Measurements from ENCODE around the gene PAIP2B.

Gene PAIP2B

DNA sequence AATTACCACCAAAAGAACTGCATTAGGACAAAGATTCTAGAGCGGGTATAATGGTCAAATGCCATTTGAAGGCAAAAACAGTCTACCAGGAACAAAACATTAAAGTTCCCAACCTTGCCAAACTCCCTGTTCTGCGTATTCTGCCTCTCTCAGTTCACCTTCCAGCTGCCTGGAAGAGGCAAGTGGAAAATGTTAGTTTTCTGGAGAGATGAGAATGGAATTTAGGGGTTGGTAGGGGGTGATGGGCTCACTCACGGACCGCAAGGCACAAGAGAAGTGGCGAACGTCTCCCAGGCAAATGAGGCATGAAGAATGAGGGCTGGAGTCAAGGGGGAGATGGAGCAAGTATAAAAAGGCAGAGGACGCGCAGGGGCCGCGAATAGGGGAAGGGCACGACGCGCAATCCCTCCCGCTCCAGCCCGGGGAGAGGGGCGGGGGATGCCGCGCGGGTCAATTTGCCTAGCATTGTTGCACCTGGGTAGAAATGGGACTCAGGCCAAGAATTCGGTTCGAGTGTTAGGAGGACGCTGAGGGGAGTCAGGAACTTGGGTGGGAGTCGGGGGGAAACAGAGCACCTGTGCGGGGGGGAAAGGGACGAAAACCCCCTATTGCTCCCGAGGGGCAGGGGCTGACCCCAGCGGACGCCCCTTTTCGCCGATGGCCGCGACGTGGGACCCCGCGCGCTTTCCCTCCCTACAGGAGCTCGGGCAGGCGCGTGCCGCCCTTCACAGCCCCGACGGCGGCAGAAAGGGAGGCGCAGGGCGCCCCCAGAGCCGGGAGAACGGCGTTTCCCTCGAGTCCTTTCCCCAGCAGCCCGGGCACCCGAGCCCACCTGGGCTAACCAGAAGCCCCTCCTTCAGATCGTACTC lies 573 bp downstream of the PAIP2B start:
- peak overlapping the region; percentile 95 for H3K4me3 ChIP-seq (IDR thresholded peaks at IDR 0.05; ENCODE audit: insufficient read depth, low read depth, low read length)
- H3K4me1 ChIP-seq (ENCODE audit: low read depth, poor library complexity, severe bottlenecking) = peaks cover 15% of the 10 kb centered on the region
- peak overlapping the region; percentile 45; the same call in 1 of the 2 replicates for H3K9ac ChIP-seq
- peak overlapping the region; percentile 90 for H2AFZ ChIP-seq (ENCODE audit: low read depth)
- no peaks in the 10 kb centered on the region for H3K36me3 ChIP-seq (ENCODE audit: insufficient read depth)
- peak overlapping the region; percentile 99 for H3K4me2 ChIP-seq
- no peaks in the 10 kb centered on the region for H3K79me2 ChIP-seq (ENCODE audit: insufficient read depth, low read depth)
- H4K20me1 ChIP-seq (ENCODE audit: insufficient read depth) = no peaks in the 10 kb centered on the region
- no peak overlapping the region; the same call in 1 of the 2 replicates for H3K27ac ChIP-seq
- H3K27me3 ChIP-seq (ENCODE audit: insufficient read depth, low read depth) = no peaks in the 10 kb centered on the region
- TF ChIP-seq, protein P1, sequence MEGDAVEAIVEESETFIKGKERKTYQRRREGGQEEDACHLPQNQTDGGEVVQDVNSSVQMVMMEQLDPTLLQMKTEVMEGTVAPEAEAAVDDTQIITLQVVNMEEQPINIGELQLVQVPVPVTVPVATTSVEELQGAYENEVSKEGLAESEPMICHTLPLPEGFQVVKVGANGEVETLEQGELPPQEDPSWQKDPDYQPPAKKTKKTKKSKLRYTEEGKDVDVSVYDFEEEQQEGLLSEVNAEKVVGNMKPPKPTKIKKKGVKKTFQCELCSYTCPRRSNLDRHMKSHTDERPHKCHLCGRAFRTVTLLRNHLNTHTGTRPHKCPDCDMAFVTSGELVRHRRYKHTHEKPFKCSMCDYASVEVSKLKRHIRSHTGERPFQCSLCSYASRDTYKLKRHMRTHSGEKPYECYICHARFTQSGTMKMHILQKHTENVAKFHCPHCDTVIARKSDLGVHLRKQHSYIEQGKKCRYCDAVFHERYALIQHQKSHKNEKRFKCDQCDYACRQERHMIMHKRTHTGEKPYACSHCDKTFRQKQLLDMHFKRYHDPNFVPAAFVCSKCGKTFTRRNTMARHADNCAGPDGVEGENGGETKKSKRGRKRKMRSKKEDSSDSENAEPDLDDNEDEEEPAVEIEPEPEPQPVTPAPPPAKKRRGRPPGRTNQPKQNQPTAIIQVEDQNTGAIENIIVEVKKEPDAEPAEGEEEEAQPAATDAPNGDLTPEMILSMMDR (conservative IDR thresholded peaks at IDR 0.05; ENCODE audit: low read depth, low read length) = 0 out of 2 replicates have a peak, but pooled peaks have one; percentile 28

DNA sequence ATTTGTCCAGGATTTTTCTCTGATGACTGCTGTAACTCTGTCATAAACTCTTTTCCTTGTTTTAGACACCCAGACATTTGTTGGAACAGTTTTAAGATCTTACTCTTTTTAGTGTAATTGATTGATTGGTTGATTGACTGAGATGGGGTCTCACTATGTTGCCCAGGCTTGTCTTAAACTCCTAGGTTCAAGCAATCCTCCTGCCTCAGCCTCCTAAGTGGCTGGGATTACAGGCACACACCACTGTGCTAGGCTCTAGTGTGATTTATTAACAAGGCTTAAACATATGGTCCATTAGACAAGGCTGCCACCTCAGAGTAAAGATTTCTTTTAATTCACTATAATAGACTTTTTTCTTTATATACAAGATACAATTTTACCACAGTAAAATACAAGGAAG lies 2.0 kb downstream of the PAIP2B start:
- Histone ChIP-seq H2AFZ (ENCODE audit: low read depth) (no peak overlapping the region), H3K4me1 (ENCODE audit: low read depth, poor library complexity, severe bottlenecking) (peaks cover 15% of the 10 kb centered on the region), H3K4me2 (no peak overlapping the region), H3K4me3 (IDR thresholded peaks at IDR 0.05; ENCODE audit: insufficient read depth, low read depth, low read length) (no peak overlapping the region), H3K27ac (no peak overlapping the region), H3K27me3 (ENCODE audit: insufficient read depth, low read depth) (no peaks in the 10 kb centered on the region), H4K20me1 (ENCODE audit: insufficient read depth) (no peaks in the 10 kb centered on the region), H3K79me2 (ENCODE audit: insufficient read depth, low read depth) (no peaks in the 10 kb centered on the region), H3K9ac (no peak overlapping the region), H3K36me3 (ENCODE audit: insufficient read depth) (no peaks in the 10 kb centered on the region)
- TF ChIP-seq, protein P1 (conservative IDR thresholded peaks at IDR 0.05; ENCODE audit: low read depth, low read length) = no peak

DNA sequence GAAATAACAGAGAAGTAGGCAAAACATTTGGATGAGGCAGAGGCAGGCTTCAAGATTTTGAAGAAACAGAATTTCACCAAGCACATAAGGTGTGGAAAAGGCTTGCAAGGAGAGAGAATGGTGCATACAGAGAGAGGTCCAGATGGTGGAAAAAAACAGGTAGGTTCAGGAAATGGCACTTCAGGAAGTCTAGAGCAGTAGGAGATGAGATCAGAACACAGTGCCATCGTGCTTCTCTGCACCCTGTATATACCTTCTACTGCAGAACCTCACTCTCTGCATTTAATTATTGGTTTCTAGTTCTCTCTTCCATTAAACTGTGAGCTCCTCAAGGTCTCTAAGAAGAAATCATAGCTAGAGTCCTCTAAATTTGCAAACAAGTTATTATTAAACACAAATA lies 2.4 kb downstream of the PAIP2B start:
- H3K27me3 ChIP-seq (ENCODE audit: insufficient read depth, low read depth) = no peaks in the 10 kb centered on the region
- H3K4me3 ChIP-seq (IDR thresholded peaks at IDR 0.05; ENCODE audit: insufficient read depth, low read depth, low read length) = no peak overlapping the region
- H2AFZ ChIP-seq (ENCODE audit: low read depth) = no peak overlapping the region
- no peaks in the 10 kb centered on the region for H3K36me3 ChIP-seq (ENCODE audit: insufficient read depth)
- H3K4me2 ChIP-seq = no peak overlapping the region
- H4K20me1 ChIP-seq (ENCODE audit: insufficient read depth) = no peaks in the 10 kb centered on the region
- H3K4me1 ChIP-seq (ENCODE audit: low read depth, poor library complexity, severe bottlenecking) = peaks cover 15% of the 10 kb centered on the region
- no peak overlapping the region for H3K27ac ChIP-seq
- TF ChIP-seq, protein P1 (conservative IDR thresholded peaks at IDR 0.05; ENCODE audit: low read depth, low read length) = no peak
- no peak overlapping the region for H3K9ac ChIP-seq
- no peaks in the 10 kb centered on the region for H3K79me2 ChIP-seq (ENCODE audit: insufficient read depth, low read depth)

DNA sequence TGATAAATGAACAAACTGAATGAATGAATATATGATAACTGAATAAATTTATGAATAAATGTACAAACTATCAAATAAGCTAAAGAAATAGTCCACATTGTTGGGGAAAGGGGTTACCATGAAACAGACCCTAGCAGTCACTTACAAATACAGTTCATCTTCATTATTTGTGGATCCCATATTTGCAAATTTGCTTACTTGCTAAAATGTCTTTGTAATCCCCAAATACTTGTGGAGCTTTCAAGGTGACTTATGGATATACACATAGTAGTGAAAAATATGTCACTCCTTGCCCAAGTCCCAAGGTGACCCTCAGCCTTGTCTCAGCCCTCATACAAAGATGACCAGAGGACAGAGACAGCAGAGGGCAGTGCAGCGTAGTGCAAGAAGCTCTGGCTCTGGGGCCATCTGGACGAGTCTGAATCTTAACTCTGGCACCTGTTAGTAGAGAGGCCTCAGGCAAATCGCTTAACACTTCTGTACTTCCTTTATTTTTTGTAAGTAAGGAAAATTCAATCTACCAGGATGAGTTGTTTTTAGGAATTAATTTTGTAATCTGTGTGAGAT lies 3.1 kb downstream of the PAIP2B start:
- Histone ChIP-seq H3K36me3 (ENCODE audit: insufficient read depth) (no peaks in the 10 kb centered on the region), H3K79me2 (ENCODE audit: insufficient read depth, low read depth) (no peaks in the 10 kb centered on the region), H3K27ac (no peak overlapping the region), H4K20me1 (ENCODE audit: insufficient read depth) (no peaks in the 10 kb centered on the region), H2AFZ (ENCODE audit: low read depth) (no peak overlapping the region), H3K9ac (no peak overlapping the region), H3K4me2 (no peak overlapping the region), H3K4me1 (ENCODE audit: low read depth, poor library complexity, severe bottlenecking) (peaks cover 15% of the 10 kb centered on the region), H3K4me3 (IDR thresholded peaks at IDR 0.05; ENCODE audit: insufficient read depth, low read depth, low read length) (no peak overlapping the region), H3K27me3 (ENCODE audit: insufficient read depth, low read depth) (no peaks in the 10 kb centered on the region)
- TF ChIP-seq, protein P1 (conservative IDR thresholded peaks at IDR 0.05; ENCODE audit: low read depth, low read length) = peak; percentile 57
